GM12892 (cell line): ENCODE measurements around the gene RNFT2.

Source experiments
- POLR2A ChIP-seq: IDR thresholded peaks from 2 replicates; pipeline ENCODE4 v1.6.1; 2011; ENCODE audit warnings: low read depth, low read length, control low read depth
- POLR2AphosphoS5 ChIP-seq: IDR thresholded peaks from 2 replicates; pipeline ENCODE4 v1.6.1; 2011; ENCODE audit warnings: low read depth, low read length, control low read depth
- TAF1 ChIP-seq: IDR thresholded peaks from 2 replicates; pipeline ENCODE4 v1.6.1; 2011; ENCODE audit warnings: low read depth, mild to moderate bottlenecking, control low read depth, low read length, borderline replicate concordance

DNA sequence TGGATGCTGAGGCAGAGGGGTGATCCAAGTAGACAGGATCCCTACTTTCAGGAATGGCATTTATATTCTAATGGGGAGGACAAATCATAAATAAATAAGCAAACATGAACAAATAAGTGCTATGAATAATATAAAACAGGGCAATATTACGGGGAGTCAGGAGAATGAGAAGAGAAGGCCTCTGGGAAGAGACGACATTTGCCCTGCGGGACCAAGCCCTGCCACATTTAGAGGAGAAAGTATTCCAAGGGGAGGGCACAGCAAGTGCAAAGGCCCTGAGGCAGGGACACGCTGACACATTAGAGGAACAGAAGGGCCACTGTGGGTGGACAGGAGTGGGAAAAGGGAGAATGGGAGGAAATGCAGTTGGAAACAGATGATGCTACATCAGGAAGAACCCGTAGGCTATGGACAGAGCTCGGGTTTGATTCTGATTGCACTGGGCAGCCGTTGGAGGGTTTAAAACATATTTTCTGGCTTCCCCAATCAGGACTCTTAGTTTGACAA is 1.3 kb downstream of the RNFT2 start:
- TF ChIP-seq POLR2AphosphoS5, result no peak
- no peak for TF ChIP-seq POLR2A
- TF ChIP-seq TAF1, result no peak
